ENCODE results near the gene CLEC6A.

- TF ChIP-seq, protein P1, sequence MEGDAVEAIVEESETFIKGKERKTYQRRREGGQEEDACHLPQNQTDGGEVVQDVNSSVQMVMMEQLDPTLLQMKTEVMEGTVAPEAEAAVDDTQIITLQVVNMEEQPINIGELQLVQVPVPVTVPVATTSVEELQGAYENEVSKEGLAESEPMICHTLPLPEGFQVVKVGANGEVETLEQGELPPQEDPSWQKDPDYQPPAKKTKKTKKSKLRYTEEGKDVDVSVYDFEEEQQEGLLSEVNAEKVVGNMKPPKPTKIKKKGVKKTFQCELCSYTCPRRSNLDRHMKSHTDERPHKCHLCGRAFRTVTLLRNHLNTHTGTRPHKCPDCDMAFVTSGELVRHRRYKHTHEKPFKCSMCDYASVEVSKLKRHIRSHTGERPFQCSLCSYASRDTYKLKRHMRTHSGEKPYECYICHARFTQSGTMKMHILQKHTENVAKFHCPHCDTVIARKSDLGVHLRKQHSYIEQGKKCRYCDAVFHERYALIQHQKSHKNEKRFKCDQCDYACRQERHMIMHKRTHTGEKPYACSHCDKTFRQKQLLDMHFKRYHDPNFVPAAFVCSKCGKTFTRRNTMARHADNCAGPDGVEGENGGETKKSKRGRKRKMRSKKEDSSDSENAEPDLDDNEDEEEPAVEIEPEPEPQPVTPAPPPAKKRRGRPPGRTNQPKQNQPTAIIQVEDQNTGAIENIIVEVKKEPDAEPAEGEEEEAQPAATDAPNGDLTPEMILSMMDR (IDR thresholded peaks at IDR 0.05), result no peak
- TF ChIP-seq POLR2AphosphoS5 (IDR thresholded peaks at IDR 0.05) (no peak), POLR2A (IDR thresholded peaks at IDR 0.05; ENCODE audit: low read depth) (no peak), EP300 (IDR thresholded peaks at IDR 0.05) (no peak)
These were observed 10.0 kb upstream of the CLEC6A start for GRCh38 chr12:8445731-8446130.

Data from esophagus muscularis mucosa (tissue), 4 donors.